Neural cell (in vitro differentiated cells): Measurements from ENCODE around the gene TLR7.

ENCODE experiments used
- CTCF ChIP-seq: fragments of 450-650 bp; IDR thresholded peaks from 2 replicates; pipeline ENCODE4 v1.5.1; 2014; ENCODE audit warnings: antibody characterized with exemption, mild to moderate bottlenecking, moderate library complexity; ENCODE audit not compliant: poor library complexity, severe bottlenecking
- POLR2AphosphoS5 ChIP-seq: IDR thresholded peaks from 2 replicates; pipeline ENCODE4 v1.6.1; 2012
- RAD21 ChIP-seq: fragments of 450-650 bp; conservative IDR thresholded peaks from 2 replicates; pipeline ENCODE4 v1.6.1; 2014; ENCODE audit warnings: antibody characterized with exemption, mild to moderate bottlenecking, moderate library complexity
- TAF1 ChIP-seq: IDR thresholded peaks from 2 replicates; pipeline ENCODE4 v1.6.1; 2012; ENCODE audit warnings: low read depth
- TF ChIP-seq, protein P1 (sequence below): IDR thresholded peaks from 2 replicates; pipeline ENCODE4 v1.6.1; 2012; ENCODE audit warnings: borderline replicate concordance

GRCh38 chrX:12922599-12922919, 55.7 kb downstream of the TLR7 start:
- TF ChIP-seq, protein P1, sequence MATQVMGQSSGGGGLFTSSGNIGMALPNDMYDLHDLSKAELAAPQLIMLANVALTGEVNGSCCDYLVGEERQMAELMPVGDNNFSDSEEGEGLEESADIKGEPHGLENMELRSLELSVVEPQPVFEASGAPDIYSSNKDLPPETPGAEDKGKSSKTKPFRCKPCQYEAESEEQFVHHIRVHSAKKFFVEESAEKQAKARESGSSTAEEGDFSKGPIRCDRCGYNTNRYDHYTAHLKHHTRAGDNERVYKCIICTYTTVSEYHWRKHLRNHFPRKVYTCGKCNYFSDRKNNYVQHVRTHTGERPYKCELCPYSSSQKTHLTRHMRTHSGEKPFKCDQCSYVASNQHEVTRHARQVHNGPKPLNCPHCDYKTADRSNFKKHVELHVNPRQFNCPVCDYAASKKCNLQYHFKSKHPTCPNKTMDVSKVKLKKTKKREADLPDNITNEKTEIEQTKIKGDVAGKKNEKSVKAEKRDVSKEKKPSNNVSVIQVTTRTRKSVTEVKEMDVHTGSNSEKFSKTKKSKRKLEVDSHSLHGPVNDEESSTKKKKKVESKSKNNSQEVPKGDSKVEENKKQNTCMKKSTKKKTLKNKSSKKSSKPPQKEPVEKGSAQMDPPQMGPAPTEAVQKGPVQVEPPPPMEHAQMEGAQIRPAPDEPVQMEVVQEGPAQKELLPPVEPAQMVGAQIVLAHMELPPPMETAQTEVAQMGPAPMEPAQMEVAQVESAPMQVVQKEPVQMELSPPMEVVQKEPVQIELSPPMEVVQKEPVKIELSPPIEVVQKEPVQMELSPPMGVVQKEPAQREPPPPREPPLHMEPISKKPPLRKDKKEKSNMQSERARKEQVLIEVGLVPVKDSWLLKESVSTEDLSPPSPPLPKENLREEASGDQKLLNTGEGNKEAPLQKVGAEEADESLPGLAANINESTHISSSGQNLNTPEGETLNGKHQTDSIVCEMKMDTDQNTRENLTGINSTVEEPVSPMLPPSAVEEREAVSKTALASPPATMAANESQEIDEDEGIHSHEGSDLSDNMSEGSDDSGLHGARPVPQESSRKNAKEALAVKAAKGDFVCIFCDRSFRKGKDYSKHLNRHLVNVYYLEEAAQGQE = no peak
- no peak for TF ChIP-seq CTCF
- TF ChIP-seq RAD21 = no peak
- no peak for TF ChIP-seq TAF1
- no peak for TF ChIP-seq POLR2AphosphoS5
